HG03457 (cell line): ENCODE results near the gene TMEM269.

Experiments used
- ATAC-seq: cut with Tn5 transposase; IDR thresholded peaks from one replicate; pipeline ENCODE4 v1.9.1; 2021; ENCODE audit warnings: moderate number of reproducible peaks; ENCODE audit not compliant: unreplicated experiment

The TMEM269 gene

DNA sequence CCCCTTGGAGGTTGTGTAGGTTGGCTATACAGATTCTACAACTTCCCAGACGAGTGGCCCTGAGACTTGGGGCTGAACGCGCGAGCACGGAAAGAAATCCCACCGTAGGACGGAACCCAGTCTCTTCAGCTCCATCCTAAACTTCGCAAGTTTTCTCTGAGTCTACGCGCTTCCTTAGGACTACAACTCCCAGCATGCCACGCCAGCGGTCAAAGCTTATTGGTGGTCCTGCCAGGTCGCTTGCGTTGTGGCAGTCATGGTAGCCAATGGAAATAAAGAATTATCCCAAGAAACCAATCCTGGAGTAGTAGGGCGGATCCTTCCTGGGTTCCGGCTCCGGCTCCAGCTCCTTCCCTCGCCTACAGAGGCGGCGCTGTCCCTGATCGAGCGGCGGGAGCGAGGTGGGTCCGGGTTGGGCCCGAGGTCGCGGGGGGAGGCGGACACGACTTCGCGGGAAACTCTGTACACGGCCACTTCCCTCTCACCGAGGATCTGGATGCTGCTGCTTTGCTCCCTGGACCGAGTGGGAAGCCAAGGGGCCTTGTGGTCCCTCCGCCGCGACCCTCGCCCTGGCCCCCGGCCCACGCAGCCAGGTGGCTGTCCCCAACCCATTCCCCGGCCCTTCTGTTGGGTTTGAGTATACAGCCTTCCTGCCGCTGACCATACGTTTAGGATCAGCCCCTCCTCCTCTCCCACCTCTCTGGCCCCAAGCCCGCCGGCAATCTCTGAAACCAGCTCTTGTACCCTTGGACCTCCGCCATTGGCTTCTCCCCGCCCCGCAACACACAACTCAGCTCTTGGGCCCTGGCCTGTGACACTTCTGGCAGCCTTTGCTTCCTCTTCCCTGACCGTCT is 61.7 kb downstream of the TMEM269 start, which contains the start of gene ZNF691:
Gene ZNF691, plus strand, starts transcription at position 357 of the 854 bp plus-strand sequence. CDS start 3,046 bp downstream, outside the sequence.
- ATAC-seq = peak; percentile 70

DNA sequence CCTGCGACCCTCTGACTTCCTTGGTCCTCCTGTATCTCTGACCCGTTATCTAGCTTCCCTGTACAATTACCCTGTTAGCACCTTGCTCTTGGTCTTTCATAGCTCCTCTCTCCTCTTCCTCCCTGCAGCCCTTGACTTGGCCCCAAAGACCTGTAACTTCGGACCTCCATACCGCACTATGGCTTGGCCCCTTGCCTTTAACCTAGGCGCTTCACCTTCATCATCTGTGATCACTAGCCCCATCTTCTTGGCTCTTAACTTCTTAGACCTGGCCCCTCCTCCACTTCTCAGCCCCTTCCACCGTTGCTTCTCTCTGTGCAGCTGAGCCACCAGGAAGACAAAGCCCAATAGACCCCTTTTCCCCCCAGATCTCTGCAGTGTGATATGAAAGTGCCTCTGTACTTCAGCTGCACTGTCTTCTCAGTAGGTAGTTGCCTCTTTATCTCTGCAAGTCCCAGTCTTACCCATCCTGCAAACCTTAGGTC is 62.4 kb downstream of the TMEM269 start:
- ATAC-seq = no peak

DNA sequence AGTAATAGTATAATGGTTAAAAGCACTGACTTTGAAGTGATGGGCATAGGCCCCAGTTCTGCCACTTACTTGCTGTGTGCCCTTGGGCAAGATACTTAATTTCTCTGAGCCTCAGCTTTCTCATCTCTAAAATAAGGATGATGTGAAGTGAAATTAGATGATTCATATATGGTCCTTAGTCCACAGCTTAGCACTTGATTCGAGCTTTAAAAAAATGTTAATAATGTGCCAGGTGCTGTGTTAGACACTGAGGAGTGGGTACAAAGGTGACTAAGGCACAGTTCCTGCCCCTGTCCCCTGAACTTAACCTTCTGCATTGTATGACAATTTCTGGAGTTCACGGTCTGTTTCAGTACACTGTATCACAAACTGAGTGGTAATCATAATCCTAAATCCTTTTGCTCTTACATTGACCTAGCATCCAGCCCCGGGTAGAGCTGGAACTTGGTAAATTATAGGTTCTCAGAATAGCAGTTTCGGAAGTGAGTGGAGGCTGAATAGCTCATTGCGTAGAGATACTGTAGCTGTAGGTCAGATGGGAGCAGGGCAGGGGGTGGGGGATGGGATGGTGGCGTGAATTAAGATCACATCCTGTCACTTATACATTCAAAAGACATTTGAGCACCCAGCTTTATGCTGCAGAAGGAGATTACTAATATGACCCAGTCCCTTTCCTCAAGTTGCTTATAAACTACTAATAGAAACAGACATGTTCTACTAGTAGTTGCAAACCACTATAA is 63.1 kb downstream of the TMEM269 start:
- ATAC-seq = no peak

DNA sequence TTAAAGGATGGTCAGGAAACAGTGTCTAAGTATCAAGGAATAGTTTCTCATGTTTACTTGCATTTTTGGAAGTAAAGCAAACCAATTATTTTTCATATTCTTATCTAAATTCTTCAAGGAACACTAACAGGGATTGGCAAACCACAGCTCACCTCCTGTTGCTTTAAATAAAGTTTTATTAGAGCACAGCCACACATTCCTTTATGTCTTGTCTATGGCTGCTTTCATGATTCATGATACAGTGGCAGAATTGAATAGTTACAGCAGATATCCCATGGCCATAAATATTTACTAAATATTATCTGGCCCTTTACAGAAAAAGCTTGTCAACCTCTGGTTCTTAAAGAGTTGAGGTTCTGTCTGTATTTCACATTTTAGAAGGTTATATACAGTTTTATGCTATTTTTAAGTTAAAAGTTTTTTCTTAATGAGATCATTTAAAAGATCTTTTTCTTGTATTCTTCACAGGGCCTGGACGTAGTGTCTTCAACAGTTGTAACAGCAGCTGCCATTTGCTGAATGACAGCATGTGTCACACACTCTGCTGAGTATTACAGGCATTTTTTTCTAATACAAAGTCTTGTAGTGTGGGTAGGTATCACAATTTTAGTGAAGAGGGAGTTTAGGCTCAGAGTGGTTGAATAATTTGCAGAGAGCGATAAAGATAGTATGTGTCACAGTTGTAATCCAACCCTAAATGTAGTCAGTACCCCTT is 64.2 kb downstream of the TMEM269 start:
- ATAC-seq = no peak

DNA sequence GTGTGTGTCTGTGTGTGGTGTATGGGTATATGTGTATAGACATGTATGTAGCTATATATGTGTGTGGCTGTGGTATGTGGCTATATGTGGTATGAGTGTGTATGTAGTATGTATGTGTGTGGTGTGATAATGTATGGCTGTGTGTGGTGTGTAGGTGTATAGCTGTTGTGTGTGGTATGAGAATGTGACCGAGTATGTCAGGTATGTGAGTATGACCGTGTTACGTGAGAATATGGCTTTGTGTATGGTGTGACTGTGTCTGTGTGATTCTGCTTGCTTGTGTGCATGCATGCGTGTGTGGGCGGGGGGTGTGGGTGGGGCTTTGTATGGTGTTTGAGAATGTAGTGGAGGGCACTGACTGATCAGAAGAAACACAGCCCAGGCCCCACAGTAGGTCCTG is 65.2 kb downstream of the TMEM269 start:
- ATAC-seq = no peak
